ENCODE measurements around the gene ANKRD40.

The ANKRD40 gene

GRCh38 chr17:50645748-50646682, 61.7 kb downstream of the ANKRD40 start:
- no peak for DNase-seq

Data from islet precursor cell (in vitro differentiated cells).